ENCODE measurements around the gene DFFB. TPM values are rescaled to one million over a fixed set of nuclear protein-coding genes. Genes with fewer than 3 reads are reported as not detected.

The DFFB gene
- total and polyA plus RNA-seq, 9 of the 15 experiments (the other 6 are each of a cell fraction or from before 2014, with no cell fraction given) = 2.3 to 15.8 (median 11.5) TPM

GRCh38 chr1:3869751-3870301 is 12.6 kb downstream of the DFFB start (continued):
- no peak for TF ChIP-seq MITF (IDR thresholded peaks at IDR 0.05)
- TF ChIP-seq ZNF507 (tag; conservative IDR thresholded peaks at IDR 0.05) = no peak
- TF ChIP-seq ZBTB34 (CRISPR knock-in tag; IDR thresholded peaks at IDR 0.05) = no peak
- no peak for TF ChIP-seq WHSC1 (IDR thresholded peaks at IDR 0.05; ENCODE audit: low read length)
- TF ChIP-seq NBN (IDR thresholded peaks at IDR 0.05; ENCODE audit: low read depth) = no peak
- TF ChIP-seq PHTF2 (CRISPR knock-in tag; IDR thresholded peaks at IDR 0.05) = no peak
- TF ChIP-seq MTF1 (CRISPR knock-in tag; IDR thresholded peaks at IDR 0.05; ENCODE audit: borderline replicate concordance) = no peak
- no peak for TF ChIP-seq HNRNPK (IDR thresholded peaks at IDR 0.05; ENCODE audit: low read depth, low read length, poor library complexity, severe bottlenecking)
- no peak for TF ChIP-seq RBM25 (IDR thresholded peaks at IDR 0.05; ENCODE audit: low read depth, low read length, severe bottlenecking)
- TF ChIP-seq SRSF3 (IDR thresholded peaks at IDR 0.05; ENCODE audit: insufficient read depth, low read length) = no peak
- TF ChIP-seq HEY1 (CRISPR knock-in tag; IDR thresholded peaks at IDR 0.05; ENCODE audit: borderline replicate concordance) = no peak
- TF ChIP-seq ZNF589 (CRISPR knock-in tag; IDR thresholded peaks at IDR 0.05; ENCODE audit: low read depth) = no peak
- TF ChIP-seq SNRNP70 (optimal IDR thresholded peaks at IDR 0.05; ENCODE audit: low read depth, low read length) = no peak
- no peak for TF ChIP-seq MEF2D (tag; conservative IDR thresholded peaks at IDR 0.05; ENCODE audit: low read depth)
- no peak for TF ChIP-seq SRSF7 (optimal IDR thresholded peaks at IDR 0.05; ENCODE audit: low read depth, low read length)
- TF ChIP-seq TEAD2 (tag; IDR thresholded peaks at IDR 0.05) = no peak
- TF ChIP-seq CHD4 (IDR thresholded peaks at IDR 0.05; ENCODE audit: insufficient read depth, insufficient replicate concordance, low read depth, low read length, poor library complexity, severe bottlenecking) = no peak
- TF ChIP-seq, protein P1, sequence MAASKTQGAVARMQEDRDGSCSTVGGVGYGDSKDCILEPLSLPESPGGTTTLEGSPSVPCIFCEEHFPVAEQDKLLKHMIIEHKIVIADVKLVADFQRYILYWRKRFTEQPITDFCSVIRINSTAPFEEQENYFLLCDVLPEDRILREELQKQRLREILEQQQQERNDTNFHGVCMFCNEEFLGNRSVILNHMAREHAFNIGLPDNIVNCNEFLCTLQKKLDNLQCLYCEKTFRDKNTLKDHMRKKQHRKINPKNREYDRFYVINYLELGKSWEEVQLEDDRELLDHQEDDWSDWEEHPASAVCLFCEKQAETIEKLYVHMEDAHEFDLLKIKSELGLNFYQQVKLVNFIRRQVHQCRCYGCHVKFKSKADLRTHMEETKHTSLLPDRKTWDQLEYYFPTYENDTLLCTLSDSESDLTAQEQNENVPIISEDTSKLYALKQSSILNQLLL (CRISPR knock-in tag; IDR thresholded peaks at IDR 0.05; ENCODE audit: borderline replicate concordance) = no peak
- TF ChIP-seq ETV5 (CRISPR knock-in tag; IDR thresholded peaks at IDR 0.05; ENCODE audit: low read depth) = no peak
- TF ChIP-seq, protein P2, sequence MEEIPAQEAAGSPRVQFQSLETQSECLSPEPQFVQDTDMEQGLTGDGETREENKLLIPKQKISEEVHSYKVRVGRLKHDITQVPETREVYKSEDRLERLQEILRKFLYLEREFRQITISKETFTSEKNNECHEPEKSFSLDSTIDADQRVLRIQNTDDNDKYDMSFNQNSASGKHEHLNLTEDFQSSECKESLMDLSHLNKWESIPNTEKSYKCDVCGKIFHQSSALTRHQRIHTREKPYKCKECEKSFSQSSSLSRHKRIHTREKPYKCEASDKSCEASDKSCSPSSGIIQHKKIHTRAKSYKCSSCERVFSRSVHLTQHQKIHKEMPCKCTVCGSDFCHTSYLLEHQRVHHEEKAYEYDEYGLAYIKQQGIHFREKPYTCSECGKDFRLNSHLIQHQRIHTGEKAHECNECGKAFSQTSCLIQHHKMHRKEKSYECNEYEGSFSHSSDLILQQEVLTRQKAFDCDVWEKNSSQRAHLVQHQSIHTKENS (CRISPR knock-in tag; IDR thresholded peaks at IDR 0.05) = no peak
- TF ChIP-seq FOXJ2 (tag; IDR thresholded peaks at IDR 0.05) = no peak
- TF ChIP-seq ETV1 (tag; conservative IDR thresholded peaks at IDR 0.05; ENCODE audit: low read depth) = no peak
- TF ChIP-seq SPI1 (IDR thresholded peaks at IDR 0.05; ENCODE audit: borderline replicate concordance, low read depth, low read length) = no peak
- TF ChIP-seq POLR3G (IDR thresholded peaks at IDR 0.05; ENCODE audit: extremely low read depth, insufficient read length, insufficient replicate concordance) = no peak
- no peak for TF ChIP-seq NCOA6 (IDR thresholded peaks at IDR 0.05)

Measured in K562 (cell line).